WTC11 (cell line): ENCODE data around the gene STRN3.

Experiments
- CREB1 ChIP-seq: sonication (generic); formaldehyde crosslinking; IDR thresholded peaks from 2 replicates; pipeline ENCODE4 v1.8.0; 2023; ENCODE audit warnings: mild to moderate bottlenecking, missing genetic modification reagents
- CTCF ChIP-seq: fragments of 200-600 bp; IDR thresholded peaks from 2 replicates; pipeline ENCODE4 v1.8.0; 2022; ENCODE audit warnings: antibody characterized with exemption
- E2F4 ChIP-seq: sonication (generic); formaldehyde crosslinking; IDR thresholded peaks from 2 replicates; pipeline ENCODE4 v1.8.1; 2022; ENCODE audit warnings: low read depth, mild to moderate bottlenecking, moderate library complexity, missing genetic modification reagents, borderline replicate concordance
- ETV6 ChIP-seq: sonication (generic); formaldehyde crosslinking; IDR thresholded peaks from 2 replicates; pipeline ENCODE4 v1.8.1; 2022; ENCODE audit warnings: mild to moderate bottlenecking, missing genetic modification reagents
- FOXJ3 ChIP-seq: sonication (generic); formaldehyde crosslinking; IDR thresholded peaks from 2 replicates; pipeline ENCODE4 v1.9.0; 2021; ENCODE audit warnings: missing genetic modification reagents, mild to moderate bottlenecking, borderline replicate concordance
- KAT7 ChIP-seq: sonication (generic); formaldehyde crosslinking; IDR thresholded peaks from 2 replicates; pipeline ENCODE4 v1.8.1; 2023; ENCODE audit warnings: missing genetic modification reagents, mild to moderate bottlenecking, borderline replicate concordance
- SP1 ChIP-seq: sonication (generic); formaldehyde crosslinking; conservative IDR thresholded peaks from 2 replicates; pipeline ENCODE4 v1.8.1; 2022; ENCODE audit warnings: missing genetic modification reagents
- USF1 ChIP-seq: sonication (generic); formaldehyde crosslinking; IDR thresholded peaks from 2 replicates; pipeline ENCODE4 v1.8.0; 2022; ENCODE audit warnings: mild to moderate bottlenecking, missing genetic modification reagents
- USF2 ChIP-seq: sonication (generic); formaldehyde crosslinking; IDR thresholded peaks from 2 replicates; pipeline ENCODE4 v1.8.1; 2023; ENCODE audit warnings: mild to moderate bottlenecking, missing genetic modification reagents, moderate library complexity
- ZNF423 ChIP-seq: fragments of 250-450 bp; sonication (Bioruptor Pico); IDR thresholded peaks from 2 replicates; pipeline ENCODE4 v2.1.2; 2022; ENCODE audit warnings: mild to moderate bottlenecking, moderate library complexity
- ZSCAN18 ChIP-seq: fragments of 250-450 bp; sonication (Bioruptor Pico); IDR thresholded peaks from 2 replicates; pipeline ENCODE4 v2.1.2; 2022; ENCODE audit warnings: mild to moderate bottlenecking, moderate library complexity

- TF ChIP-seq CTCF (no peak), USF2 (CRISPR knock-in tag) (no peak), ZNF423 (no peak), CREB1 (CRISPR knock-in tag) (no peak), E2F4 (CRISPR knock-in tag) (no peak), ZSCAN18 (CRISPR knock-in tag) (no peak), SP1 (CRISPR knock-in tag) (no peak), ETV6 (CRISPR knock-in tag) (no peak), FOXJ3 (no peak), USF1 (CRISPR knock-in tag) (no peak), KAT7 (CRISPR knock-in tag) (no peak)
Measured at GRCh38 chr14:30884901-30885300, 141.3 kb downstream of the STRN3 start.
